Ovary (tissue), 3 donors: ENCODE measurements around the gene MRAP2.

Experiments
- CTCF ChIP-seq, 3 donors: fragments of 450-650 bp in 2 of 3; fragments of 200-600 bp in 1 of 3; IDR thresholded peaks; one replicate each; pipeline versions ENCODE4 v1.5.1 to v1.8.0; 2016 to 2022; ENCODE audit warnings: antibody characterized with exemption in 3 of 3, mild to moderate bottlenecking in 1 of 3
- POLR2A ChIP-seq: fragments of 450-650 bp; IDR thresholded peaks from one replicate; pipeline ENCODE4 v1.6.1; 2017; ENCODE audit warnings: antibody characterized with exemption, mild to moderate bottlenecking, moderate library complexity
- donor health status: DM: no; HTN: no; CAD: no.

- TF ChIP-seq CTCF (IDR thresholded peaks at IDR 0.05) (no peak), POLR2A (no peak)
Measured at GRCh38 chr6:84028350-84028749, 5.2 kb upstream of the MRAP2 start.
